Body of pancreas (tissue), 4 donors: ENCODE measurements around the gene SCUBE1. TPM values are rescaled to one million over a fixed set of nuclear protein-coding genes. Genes with fewer than 3 reads are reported as not detected.

ENCODE experiments used
- ATAC-seq: fragments of 150-250 bp; one replicate; pipeline ENCODE4 v1.9.1; 2016
- DNase-seq, 4 donors: peaks; one replicate each; pipeline ENCODE4 v3.0.0-alpha.2; 2019
- H3K27ac ChIP-seq, 4 donors: fragments of 200-600 bp; sonication (generic); 1 replicate in 3 of 4; 2 replicates in 1 of 4; pipeline versions ENCODE4 v1.5.1 to v1.6.1; 2016 to 2019; ENCODE audit warnings: mild to moderate bottlenecking in 1 of 4, mixed read lengths in 1 of 4, moderate library complexity in 1 of 4
- H3K27me3 ChIP-seq, 2 donors: fragments of 200-600 bp; sonication (generic); one replicate each; pipeline ENCODE4 v1.6.0; 2016; ENCODE audit warnings: mild to moderate bottlenecking in 1 of 2
- H3K36me3 ChIP-seq, 2 donors: fragments of 200-600 bp; sonication (generic); replicated peaks in 1 of 2; 2 replicates each; pipeline ENCODE4 v1.5.1; 2016; ENCODE audit warnings: low read depth in 2 of 2; ENCODE audit not compliant: insufficient read depth in 1 of 2
- H3K4me1 ChIP-seq: fragments of 200-600 bp; sonication (generic); one replicate; pipeline ENCODE4 v1.6.0; 2016
- H3K4me3 ChIP-seq, 2 donors: fragments of 200-600 bp; sonication (generic); 1 replicate in 1 of 2; 2 replicates in 1 of 2; pipeline ENCODE4 v1.5.1; 2016 to 2019
- H3K9me3 ChIP-seq, 3 donors: fragments of 200-600 bp; sonication (generic); 1 replicate in 2 of 3; 2 replicates in 1 of 3; pipeline ENCODE4 v1.5.1; 2016
- POLR2A ChIP-seq, 3 donors: fragments of 450-650 bp; IDR thresholded peaks; one replicate each; pipeline ENCODE4 v1.6.1; 2016; ENCODE audit warnings: antibody characterized with exemption in 3 of 3, mild to moderate bottlenecking in 2 of 3
- WGBS, 2 donors: methylation state at CpG; one replicate each; pipeline ENCODE4 v1.1.5; 2017; 5-methylcytosine and 5-hydroxymethylcytosine counted together
- intact Hi-C: fragments of 100-400 bp; cut with DNase I; formaldehyde crosslinking; loops from one replicate; pipeline ENCODE4 v1.15.1; 2023
- total RNA-seq, 2 donors: library from RNA; depleted of rRNA; stranded (reverse); fragments of >200 nt; gene quantifications; one replicate each; pipeline ENCODE4 v1.1.0, GENCODE V29; 2016
- TF ChIP-seq, protein P1 (sequence below), 7 experiments: fragments of 450-650 bp in 4 of 7; fragments of 200-600 bp in 3 of 7; sonication (generic) in 3 of 7; IDR thresholded peaks; one replicate each; pipeline ENCODE4 v1.5.1; 2016 to 2019; ENCODE audit warnings: antibody characterized with exemption in 7 of 7

The SCUBE1 gene
- total RNA-seq, 2 donors from 2014 or later: under 0.01 to 0.26 TPM

DNA sequence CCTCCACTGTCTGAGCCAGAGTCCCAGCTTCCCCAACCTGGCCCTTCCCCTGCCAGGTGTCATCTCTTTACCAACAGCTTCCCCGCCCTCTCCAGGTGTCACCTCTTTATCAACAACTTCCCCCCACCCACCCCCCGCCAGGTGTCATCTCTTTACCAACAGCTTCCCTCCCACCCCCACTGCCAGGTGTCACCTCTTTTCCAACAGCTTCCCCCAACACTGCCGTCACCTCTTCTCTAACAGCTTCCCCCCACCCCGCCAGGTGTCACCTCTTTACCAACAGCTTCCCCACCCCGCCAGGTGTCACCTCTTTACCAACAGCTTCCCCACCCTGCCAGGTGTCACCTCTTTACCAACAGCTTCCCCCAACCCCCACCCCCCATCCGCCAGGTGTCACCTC is 126.4 kb downstream of the SCUBE1 start:
- no peak overlapping the region for H3K4me3 ChIP-seq
- WGBS, 2 donors: 85 to 86% methylated on average over 4 to 6 of the region's 6 CpGs
- TF ChIP-seq, protein P1, sequence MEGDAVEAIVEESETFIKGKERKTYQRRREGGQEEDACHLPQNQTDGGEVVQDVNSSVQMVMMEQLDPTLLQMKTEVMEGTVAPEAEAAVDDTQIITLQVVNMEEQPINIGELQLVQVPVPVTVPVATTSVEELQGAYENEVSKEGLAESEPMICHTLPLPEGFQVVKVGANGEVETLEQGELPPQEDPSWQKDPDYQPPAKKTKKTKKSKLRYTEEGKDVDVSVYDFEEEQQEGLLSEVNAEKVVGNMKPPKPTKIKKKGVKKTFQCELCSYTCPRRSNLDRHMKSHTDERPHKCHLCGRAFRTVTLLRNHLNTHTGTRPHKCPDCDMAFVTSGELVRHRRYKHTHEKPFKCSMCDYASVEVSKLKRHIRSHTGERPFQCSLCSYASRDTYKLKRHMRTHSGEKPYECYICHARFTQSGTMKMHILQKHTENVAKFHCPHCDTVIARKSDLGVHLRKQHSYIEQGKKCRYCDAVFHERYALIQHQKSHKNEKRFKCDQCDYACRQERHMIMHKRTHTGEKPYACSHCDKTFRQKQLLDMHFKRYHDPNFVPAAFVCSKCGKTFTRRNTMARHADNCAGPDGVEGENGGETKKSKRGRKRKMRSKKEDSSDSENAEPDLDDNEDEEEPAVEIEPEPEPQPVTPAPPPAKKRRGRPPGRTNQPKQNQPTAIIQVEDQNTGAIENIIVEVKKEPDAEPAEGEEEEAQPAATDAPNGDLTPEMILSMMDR (IDR thresholded peaks at IDR 0.05): no peak
- TF ChIP-seq POLR2A (IDR thresholded peaks at IDR 0.05): no peak
- H3K27ac ChIP-seq: no peak overlapping the region
- no peaks in the 10 kb centered on the region for H3K36me3 ChIP-seq
- H3K9me3 ChIP-seq: no peaks in the 10 kb centered on the region
- intact Hi-C loops: no loop called here
- no peaks in the 10 kb centered on the region for H3K4me1 ChIP-seq
- no peaks in the 10 kb centered on the region for H3K27me3 ChIP-seq
- DNase-seq: no peak
- no peak for ATAC-seq

DNA sequence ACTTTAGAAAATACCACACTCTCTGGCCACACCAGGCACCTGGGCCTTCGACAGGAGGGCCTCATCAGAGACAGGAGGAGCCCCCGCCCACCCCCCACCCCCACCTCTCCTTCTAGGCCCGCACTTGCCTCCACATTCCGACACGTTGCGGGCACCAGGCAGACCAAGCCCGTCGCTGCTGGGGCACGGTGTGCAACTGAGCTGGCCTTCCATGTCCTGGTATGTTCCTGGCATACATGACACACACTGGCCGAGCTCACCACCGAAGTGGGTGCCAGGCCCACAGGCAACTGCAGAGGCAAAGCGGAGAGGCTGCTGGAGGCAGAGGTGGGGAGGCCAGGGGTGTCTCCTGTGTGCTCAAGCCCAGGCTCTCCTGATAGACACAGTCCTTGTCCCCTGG is 129.2 kb downstream of the SCUBE1 start:
- WGBS, 2 donors: 17 to 69% methylated on average over 1 to 9 of the region's 12 CpGs
- Histone ChIP-seq H3K27me3 (no peaks in the 10 kb centered on the region), H3K9me3 (no peaks in the 10 kb centered on the region), H3K4me1 (no peaks in the 10 kb centered on the region), H3K4me3 (no peak overlapping the region), H3K36me3 (no peaks in the 10 kb centered on the region), H3K27ac (no peak overlapping the region)
- intact Hi-C loops: no loop called here
- ATAC-seq: no peak
- DNase-seq: no peak
- no peak for TF ChIP-seq POLR2A (IDR thresholded peaks at IDR 0.05)
- TF ChIP-seq, protein P1 (IDR thresholded peaks at IDR 0.05): no peak

DNA sequence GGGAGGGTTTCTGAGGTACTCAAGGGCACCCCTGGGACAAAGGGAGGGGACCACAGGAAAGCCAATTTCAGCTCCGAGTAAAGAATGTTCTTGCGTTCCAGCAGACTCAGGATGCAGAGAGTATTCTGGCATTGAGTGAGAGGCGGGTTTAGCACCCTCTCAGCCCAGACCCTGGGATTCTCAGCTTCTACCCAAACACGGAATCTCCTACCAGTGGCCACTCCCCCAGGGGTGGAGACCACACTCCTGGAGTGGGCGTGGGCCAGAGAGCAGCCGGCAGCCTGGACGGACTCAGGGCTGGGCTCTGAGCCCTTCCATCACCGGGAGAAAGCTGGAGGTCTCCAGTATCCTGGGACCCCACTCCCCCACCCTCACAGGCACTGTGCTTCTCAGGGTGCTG is 130.1 kb downstream of the SCUBE1 start:
- no peaks in the 10 kb centered on the region for H3K36me3 ChIP-seq
- no peak overlapping the region for H3K4me3 ChIP-seq
- intact Hi-C loops: no loop called here
- no peak overlapping the region for H3K27ac ChIP-seq
- no peaks in the 10 kb centered on the region for H3K27me3 ChIP-seq
- no peak for DNase-seq
- H3K9me3 ChIP-seq: no peaks in the 10 kb centered on the region
- ATAC-seq: no peak
- 30 to 39% methylated on average over 2 to 8 of the region's 8 CpGs for WGBS, 2 donors
- H3K4me1 ChIP-seq: no peaks in the 10 kb centered on the region
- TF ChIP-seq POLR2A (IDR thresholded peaks at IDR 0.05): no peak
- TF ChIP-seq, protein P1 (IDR thresholded peaks at IDR 0.05): no peak

DNA sequence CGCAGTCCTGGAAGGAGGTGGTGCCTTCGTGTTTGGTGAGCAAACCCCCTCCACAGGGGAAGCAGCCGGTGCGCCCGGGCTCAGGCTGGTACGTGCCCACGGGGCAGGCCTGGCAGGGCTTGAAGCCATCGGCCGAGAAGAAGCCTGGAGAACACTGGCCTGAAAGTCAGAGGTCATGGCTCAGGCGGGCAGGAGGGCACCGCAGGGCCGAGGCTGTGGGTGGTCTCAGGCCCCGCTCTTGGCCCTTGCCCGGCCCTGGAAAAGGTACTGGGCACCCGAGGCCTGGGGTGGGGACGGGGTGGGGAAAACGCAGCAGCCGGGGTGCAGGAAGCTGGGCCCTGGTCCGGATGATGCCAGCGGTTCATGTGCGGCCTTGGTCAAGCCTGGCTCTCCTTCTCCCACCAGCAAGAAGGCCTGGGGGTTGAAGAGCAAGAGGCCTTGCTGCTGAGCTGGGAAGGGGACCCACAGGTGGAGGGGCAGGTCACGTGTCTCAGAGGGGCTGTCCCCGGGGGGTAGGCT is 130.7 kb downstream of the SCUBE1 start:
- no peak for ATAC-seq
- no peak for TF ChIP-seq POLR2A (IDR thresholded peaks at IDR 0.05)
- TF ChIP-seq, protein P1 (IDR thresholded peaks at IDR 0.05): no peak
- no peak for DNase-seq
- Histone ChIP-seq H3K4me1 (no peaks in the 10 kb centered on the region), H3K4me3 (no peak overlapping the region), H3K27ac (no peak overlapping the region), H3K9me3 (no peaks in the 10 kb centered on the region), H3K27me3 (no peaks in the 10 kb centered on the region), H3K36me3 (no peaks in the 10 kb centered on the region)
- WGBS, 2 donors: 69 to 77% methylated on average over 7 to 21 of the region's 23 CpGs
- intact Hi-C loops: no loop called here

DNA sequence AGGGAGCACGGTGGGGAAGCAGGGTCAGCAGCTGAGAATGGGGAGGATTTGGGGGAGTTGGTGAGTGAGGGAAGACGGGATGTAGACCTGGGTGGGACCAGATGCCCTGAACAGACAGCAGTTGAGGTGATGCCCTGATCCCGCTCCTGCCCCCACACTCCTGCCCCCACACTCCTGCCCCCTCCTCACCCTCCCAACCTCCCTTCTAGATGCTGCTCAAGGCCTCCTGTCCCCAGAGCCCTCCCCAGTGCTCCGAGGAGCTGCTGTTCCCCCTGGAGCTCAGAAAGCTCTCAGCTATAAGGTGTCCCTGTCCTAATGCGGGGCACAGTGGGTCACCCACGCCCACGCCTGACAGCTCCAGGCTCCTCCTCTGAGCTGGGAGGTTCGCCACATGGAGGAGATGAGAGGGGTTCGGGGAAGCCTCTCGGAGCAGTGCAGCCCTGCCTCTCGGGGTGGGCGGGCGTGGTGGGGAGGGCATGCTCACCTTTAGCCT is 131.2 kb downstream of the SCUBE1 start:
- TF ChIP-seq, protein P1 (IDR thresholded peaks at IDR 0.05): no peak
- no peak for TF ChIP-seq POLR2A (IDR thresholded peaks at IDR 0.05)
- ATAC-seq: no peak
- Histone ChIP-seq H3K4me1 (no peaks in the 10 kb centered on the region), H3K4me3 (no peak overlapping the region), H3K9me3 (no peaks in the 10 kb centered on the region), H3K27me3 (no peaks in the 10 kb centered on the region), H3K36me3 (no peaks in the 10 kb centered on the region), H3K27ac (no peak overlapping the region)
- WGBS, 2 donors: 64 to 73% methylated on average over 4 to 13 of the region's 13 CpGs
- intact Hi-C loops: no loop called here
- no peak for DNase-seq
